ENCODE results near the gene PIK3CB. TPM values are rescaled to one million over a fixed set of nuclear protein-coding genes. Genes with fewer than 3 reads are reported as not detected.

The PIK3CB gene
- total RNA-seq, 6 donors from 2014 or later = 26.1 to 77.2 (median 40.6) TPM

DNA sequence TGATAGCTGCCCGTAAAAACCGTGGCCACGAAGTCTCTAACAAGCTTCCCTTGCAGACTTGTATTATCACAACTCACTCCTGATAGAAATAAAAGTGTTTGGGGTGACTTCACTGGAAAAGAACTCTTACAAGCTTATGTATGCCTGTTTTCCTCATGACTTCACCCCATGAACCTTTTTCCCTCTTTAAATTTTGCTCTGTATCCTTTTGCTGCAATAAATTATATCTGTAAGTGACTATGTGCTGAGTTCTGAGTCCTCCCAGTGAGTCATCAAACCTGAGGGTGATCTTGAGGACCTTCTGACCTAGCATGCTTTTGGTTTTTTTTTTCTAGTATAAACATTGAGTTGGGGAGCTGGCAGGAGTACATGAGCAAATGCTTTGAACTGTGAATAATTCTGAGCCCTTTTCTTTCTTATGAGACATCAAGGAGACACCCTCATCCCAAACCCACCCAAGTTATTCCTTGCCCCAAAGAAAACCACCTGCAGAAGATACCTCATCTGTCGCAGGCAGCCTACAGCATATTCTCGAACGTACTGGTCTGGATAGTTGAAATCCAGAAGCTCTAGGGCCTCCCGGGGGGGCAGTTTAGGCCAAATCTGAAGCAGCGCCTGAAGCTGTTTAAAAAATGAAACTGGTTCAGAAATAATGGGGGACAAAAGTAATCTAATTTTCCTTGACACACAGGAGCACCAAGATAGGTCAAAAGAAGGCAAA lies 140.3 kb downstream of the PIK3CB start:
- peak in 1 of 2 donors; percentile 57 for ATAC-seq (ENCODE audit: low FRiP score in 2 of 2)
- TF ChIP-seq POLR2A (IDR thresholded peaks at IDR 0.05) (no peak), EP300 (IDR thresholded peaks at IDR 0.05) (no peak), CTCF (IDR thresholded peaks at IDR 0.05) (no peak), POLR2AphosphoS5 (IDR thresholded peaks at IDR 0.05) (no peak)
- Histone ChIP-seq H3K27me3 (no peaks in the 10 kb centered on the region), H3K9me3 (no peaks in the 10 kb centered on the region), H3K27ac (no peak overlapping the region), H3K4me3 (no peak overlapping the region), H3K36me3 (peaks cover 0 to 27% (median 12%) of the 10 kb centered on the region in 4 donors), H3K4me1 (peaks cover 0 to 5% (median 0%) of the 10 kb centered on the region in 4 donors)
- peak in 1 of 2 donors; percentile 38 for DNase-seq
- WGBS, 2 donors = 88 to 89% methylated on average over 8 of the region's 8 CpGs

GRCh38 chr3:138692152-138692551 lies 142.6 kb downstream of the PIK3CB start:
- Histone ChIP-seq H3K9me3 (no peaks in the 10 kb centered on the region), H3K4me3 (no peak overlapping the region), H3K36me3 (peaks cover 0 to 14% (median 5%) of the 10 kb centered on the region in 4 donors), H3K27me3 (no peaks in the 10 kb centered on the region), H3K4me1 (peaks cover 0 to 15% (median 4%) of the 10 kb centered on the region in 4 donors), H3K27ac (no peak overlapping the region)
- ATAC-seq (ENCODE audit: low FRiP score in 2 of 2) = no peak
- TF ChIP-seq CTCF (IDR thresholded peaks at IDR 0.05) (no peak), POLR2AphosphoS5 (IDR thresholded peaks at IDR 0.05) (no peak)
- WGBS, 2 donors = 80 to 87% methylated on average over 3 of the region's 3 CpGs
- DNase-seq = no peak

DNA sequence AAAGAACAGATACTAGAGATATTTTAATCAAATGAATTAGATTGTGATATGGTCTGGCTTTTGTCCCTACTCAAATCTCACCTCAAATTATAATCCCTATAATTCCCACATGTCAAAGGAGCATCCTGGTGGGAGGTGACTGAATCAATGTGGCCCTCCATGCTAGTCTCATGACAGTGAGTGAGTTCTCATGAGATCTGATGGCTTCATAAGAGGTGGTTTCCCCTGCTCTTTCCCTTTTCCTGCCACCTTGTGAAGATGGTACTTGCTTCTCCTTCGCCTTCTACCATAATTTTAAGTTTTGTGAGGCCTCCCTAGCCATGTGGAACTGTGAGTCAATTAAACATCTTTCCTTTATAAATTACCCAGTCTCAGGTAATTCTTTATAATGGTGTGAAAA lies 143.4 kb downstream of the PIK3CB start:
- H3K4me1 ChIP-seq = peaks cover 0 to 22% (median 4%) of the 10 kb centered on the region in 4 donors
- H3K27me3 ChIP-seq = no peaks in the 10 kb centered on the region
- H3K9me3 ChIP-seq = no peaks in the 10 kb centered on the region
- 80 to 94% methylated on average over 1 of the region's 1 CpG for WGBS, 2 donors
- TF ChIP-seq POLR2AphosphoS5 (IDR thresholded peaks at IDR 0.05) (no peak), POLR2A (IDR thresholded peaks at IDR 0.05) (no peak), CTCF (IDR thresholded peaks at IDR 0.05) (no peak), EP300 (IDR thresholded peaks at IDR 0.05) (no peak)
- ATAC-seq (ENCODE audit: low FRiP score in 2 of 2) = no peak
- no peak for DNase-seq
- no peak overlapping the region for H3K4me3 ChIP-seq
- H3K36me3 ChIP-seq = peaks cover 0 to 10% (median 5%) of the 10 kb centered on the region in 4 donors
- H3K27ac ChIP-seq = no peak overlapping the region

DNA sequence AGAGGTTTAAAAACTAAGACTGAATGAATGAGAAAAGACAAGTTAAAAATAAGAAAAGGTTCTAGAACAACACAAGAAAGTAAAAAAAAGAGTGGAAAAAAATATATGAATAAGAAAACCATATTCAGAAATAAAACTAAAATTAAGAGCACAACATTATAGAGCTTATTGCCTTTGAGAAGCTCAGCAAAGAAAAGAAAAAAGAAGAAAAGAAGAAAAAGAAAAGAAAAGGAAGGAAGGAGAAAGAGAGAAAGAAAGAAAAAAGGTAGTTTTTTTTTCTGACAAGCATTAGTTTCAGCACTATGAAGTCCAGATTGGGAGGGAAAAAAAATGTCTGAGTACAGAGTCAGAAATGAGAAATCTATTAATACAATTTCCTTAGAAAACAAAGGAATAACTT lies 144.7 kb downstream of the PIK3CB start:
- peaks cover 0 to 14% (median 5%) of the 10 kb centered on the region in 4 donors for H3K36me3 ChIP-seq
- DNase-seq (no peak), ATAC-seq (ENCODE audit: low FRiP score in 2 of 2) (no peak)
- H3K9me3 ChIP-seq = no peaks in the 10 kb centered on the region
- H3K27me3 ChIP-seq = no peaks in the 10 kb centered on the region
- no peak overlapping the region for H3K27ac ChIP-seq
- no peak overlapping the region for H3K4me3 ChIP-seq
- peaks cover 0 to 22% (median 4%) of the 10 kb centered on the region in 4 donors for H3K4me1 ChIP-seq
- TF ChIP-seq CTCF (IDR thresholded peaks at IDR 0.05) (no peak), EP300 (IDR thresholded peaks at IDR 0.05) (no peak), POLR2A (IDR thresholded peaks at IDR 0.05) (no peak), POLR2AphosphoS5 (IDR thresholded peaks at IDR 0.05) (no peak)

- peaks cover 0 to 14% (median 3%) of the 10 kb centered on the region in 4 donors for H3K36me3 ChIP-seq
- H3K4me3 ChIP-seq = no peak overlapping the region
- TF ChIP-seq POLR2A (IDR thresholded peaks at IDR 0.05) (no peak), POLR2AphosphoS5 (IDR thresholded peaks at IDR 0.05) (no peak), EP300 (IDR thresholded peaks at IDR 0.05) (no peak), CTCF (IDR thresholded peaks at IDR 0.05) (no peak)
- WGBS, 2 donors = 33% methylated on average over 5 of the region's 5 CpGs
- H3K27ac ChIP-seq = no peak overlapping the region
- H3K27me3 ChIP-seq = no peaks in the 10 kb centered on the region
- ATAC-seq (ENCODE audit: low FRiP score in 2 of 2) (no peak), DNase-seq (no peak)
- no peaks in the 10 kb centered on the region for H3K9me3 ChIP-seq
- H3K4me1 ChIP-seq = peaks cover 0 to 17% (median 4%) of the 10 kb centered on the region in 4 donors
Observed at GRCh38 chr3:138688871-138689299, 145.8 kb downstream of the PIK3CB start.
